Inflammatory macrophage (primary cell): ENCODE data around the gene GLUL.
A peak's percentile ranks its signal among the peaks of the same experiment; 100 is the strongest.
"Not testable (repeated sequence)": the region's sequence is repeated elsewhere in the genome, so short reads cannot be mapped to it uniquely, and the experiment has no call there.

ENCODE experiments used
- DNase-seq, 2 donors: peaks; one replicate each; pipeline ENCODE4 v3.0.0-alpha.2; 2020 to 2022

GLUL gene

DNA sequence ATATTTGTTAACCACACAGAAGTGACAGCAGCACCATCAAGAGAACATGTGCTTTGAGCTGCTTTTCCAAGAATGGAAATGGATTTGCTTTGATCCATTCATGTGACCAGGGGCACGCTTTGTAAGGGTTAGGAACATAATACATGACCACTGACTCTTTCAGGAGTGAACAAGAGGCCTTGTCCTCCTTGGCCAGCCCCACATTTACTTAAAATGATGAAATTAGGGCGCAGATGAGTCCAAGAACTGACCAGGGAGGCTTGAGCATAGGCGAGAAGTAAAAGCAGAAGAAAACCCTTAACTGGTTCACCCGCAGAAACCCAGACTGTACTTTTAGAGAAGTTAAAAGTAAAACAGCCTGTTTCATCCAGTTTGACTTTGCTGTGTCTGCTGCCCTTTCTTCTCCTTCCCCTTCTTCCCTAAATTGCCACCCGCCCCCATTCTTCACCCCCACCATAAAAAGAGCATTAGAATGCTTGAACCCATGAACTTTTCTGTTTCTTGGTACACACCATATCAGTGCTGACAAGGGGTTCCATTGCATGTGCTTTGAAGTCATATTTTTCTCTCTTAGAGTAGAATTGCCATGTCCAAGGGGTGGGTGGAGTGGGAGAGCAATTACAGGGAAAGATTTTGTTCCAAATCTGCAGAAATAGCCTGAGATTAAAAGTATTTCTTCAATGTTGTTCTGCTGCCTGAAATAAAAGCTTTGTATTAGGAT is 2.6 kb upstream of the GLUL start:
- peak; percentile 91 to 95 for DNase-seq

- peak; percentile 56 to 69 for DNase-seq
Measured at GRCh38 chr1:182392050-182393028, 749 bp upstream of the GLUL start.

- no peak for DNase-seq
Measured at GRCh38 chr1:182391028-182391361, 595 bp downstream of the GLUL start.

GRCh38 chr1:182389619-182390047 is 2.0 kb downstream of the GLUL start:
- DNase-seq: peak; percentile 42 to 50

- DNase-seq: no peak
Measured at GRCh38 chr1:182388392-182389134, 3.0 kb downstream of the GLUL start.

GRCh38 chr1:182387566-182387965 is 4.0 kb downstream of the GLUL start:
- no peak for DNase-seq

DNA sequence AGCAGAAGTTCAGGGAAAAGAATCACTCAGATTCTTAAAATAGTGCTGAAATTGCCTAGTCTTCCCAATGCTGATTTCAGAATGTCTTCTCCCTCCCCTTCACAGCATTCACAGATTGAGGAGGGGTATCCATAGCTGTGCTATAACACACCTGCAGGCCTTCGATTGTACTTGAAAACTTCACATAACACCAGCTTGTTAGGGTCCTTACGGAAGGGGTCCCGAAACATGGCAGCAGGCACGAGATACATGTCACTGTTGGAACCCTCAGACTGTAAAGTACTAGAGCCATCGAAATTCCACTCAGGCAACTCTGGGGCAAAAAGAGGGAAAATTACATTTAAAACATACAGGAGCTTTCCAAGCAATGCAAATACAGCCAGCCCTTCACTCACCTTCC is 4.6 kb downstream of the GLUL start:
- no peak for DNase-seq

GRCh38 chr1:182385885-182386853 is 5.4 kb downstream of the GLUL start:
- DNase-seq: no peak

GRCh38 chr1:182384387-182384960 is 7.1 kb downstream of the GLUL start:
- no peak for DNase-seq

DNA sequence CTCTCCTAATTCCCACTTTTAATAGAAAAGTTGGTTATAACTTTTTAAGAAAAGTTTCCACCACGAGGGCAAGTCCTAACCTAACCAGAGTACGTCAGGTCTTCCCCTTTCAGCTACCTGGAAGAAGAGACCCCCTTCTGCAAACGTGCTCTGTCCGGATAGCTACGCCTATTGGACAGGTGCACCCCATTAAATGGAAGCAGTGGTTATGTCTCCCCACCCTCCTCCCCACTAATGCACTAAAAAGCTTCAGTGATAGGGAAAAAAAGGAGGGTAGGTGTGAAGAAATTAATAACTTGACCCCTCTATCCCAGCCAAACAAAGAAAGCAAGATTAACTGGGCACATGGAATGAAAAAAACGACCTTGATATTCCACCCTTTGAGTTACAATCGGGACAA is 7.7 kb downstream of the GLUL start:
- no peak for DNase-seq

- no peak for DNase-seq
Measured at GRCh38 chr1:182383037-182383661, 8.4 kb downstream of the GLUL start.

- no peak for DNase-seq
Measured at GRCh38 chr1:182381962-182382819, 9.4 kb downstream of the GLUL start.

DNA sequence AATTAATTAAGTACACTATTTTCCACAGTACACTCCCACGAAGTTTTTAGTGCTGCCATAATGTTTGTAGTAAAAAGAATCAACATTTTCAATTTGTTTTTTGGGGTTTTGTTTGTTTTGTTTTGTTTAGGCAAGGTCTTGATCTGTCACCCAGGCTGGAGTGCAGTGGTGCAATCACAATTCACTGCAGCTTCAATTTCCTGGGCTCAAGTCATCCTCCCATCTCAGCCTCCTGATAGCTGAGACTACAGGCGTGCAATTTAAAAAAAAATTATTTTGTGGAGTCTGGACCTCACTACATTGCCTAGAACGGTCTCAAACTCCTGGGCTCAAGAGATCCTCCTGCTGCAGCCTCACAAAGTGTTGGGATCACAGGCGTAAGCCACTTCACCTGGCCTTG is 11.4 kb downstream of the GLUL start:
- no peak for DNase-seq

DNA sequence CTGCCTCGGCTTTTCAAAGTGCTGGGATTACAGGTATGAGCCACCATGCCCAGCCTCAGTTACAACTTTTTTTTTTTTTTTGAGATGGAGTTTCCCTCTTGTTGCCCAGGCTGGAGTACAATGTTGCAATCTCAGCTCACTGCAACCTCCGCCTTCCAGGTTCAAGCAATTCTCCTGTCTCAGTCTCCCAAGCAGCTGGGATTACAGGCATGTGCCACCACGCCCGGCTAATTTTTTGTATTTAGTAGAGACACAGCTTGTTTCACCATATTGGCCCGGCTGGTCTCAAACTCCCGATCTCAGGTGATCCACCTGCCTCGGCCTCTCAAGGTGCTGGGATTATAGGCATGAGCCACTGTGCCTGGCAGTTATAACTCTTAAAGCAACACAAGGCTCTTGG is 11.8 kb downstream of the GLUL start:
- not testable (repeated sequence) for DNase-seq

DNA sequence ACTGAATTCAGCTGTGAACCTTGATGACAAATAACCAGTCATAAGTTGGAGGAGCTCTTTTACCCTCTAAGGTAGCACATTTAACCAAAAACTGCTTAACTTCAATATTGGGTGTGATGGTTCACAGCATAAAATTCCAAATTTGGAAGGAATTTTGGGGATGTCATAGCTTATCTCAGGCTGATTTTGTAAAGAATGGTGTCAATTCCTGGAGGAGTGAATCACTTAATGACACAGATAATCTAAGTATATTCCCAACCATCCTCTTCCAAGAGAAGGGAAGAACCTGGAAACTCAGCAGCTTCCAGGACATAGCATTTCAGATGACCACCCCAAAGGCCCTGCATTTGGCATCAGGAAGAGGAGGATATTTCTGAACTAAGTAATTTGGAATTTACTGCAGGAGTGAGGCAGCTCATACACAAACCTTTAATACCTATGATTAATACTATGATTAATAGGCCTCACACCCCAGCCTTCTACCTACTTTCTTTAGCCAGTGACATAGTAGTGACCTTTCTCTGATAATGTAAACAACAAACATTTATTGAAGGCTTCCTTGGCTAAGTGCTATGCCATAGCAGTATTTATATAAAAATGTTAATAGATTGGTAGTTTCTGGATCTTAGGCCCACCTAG is 14.5 kb downstream of the GLUL start:
- no peak for DNase-seq

GRCh38 chr1:182374101-182374834 is 17.3 kb downstream of the GLUL start:
- DNase-seq: no peak

- DNase-seq: no peak
Measured at GRCh38 chr1:182370532-182370931, 21.1 kb downstream of the GLUL start.

DNA sequence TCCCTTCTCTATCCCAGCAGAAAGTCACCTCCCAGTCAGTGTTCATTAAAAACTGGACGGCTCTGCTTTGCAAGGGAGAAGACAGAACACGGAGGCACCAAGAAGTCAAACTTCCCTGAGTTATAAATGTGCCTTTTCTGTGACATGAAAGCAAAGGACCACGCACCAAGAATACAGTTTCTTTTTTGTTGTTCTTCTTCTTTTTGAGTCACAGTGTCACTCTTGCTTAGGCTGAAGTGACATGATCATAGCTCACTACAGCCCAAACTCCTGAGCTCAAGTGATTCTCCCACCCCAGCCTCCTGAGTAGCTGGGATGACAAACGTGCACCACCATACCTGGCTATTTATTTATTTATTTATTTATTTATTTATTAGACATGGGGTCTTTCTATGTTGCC is 22.7 kb downstream of the GLUL start:
- DNase-seq: no peak

GRCh38 chr1:182368358-182368757 is 23.2 kb downstream of the GLUL start:
- no peak for DNase-seq
